NCI-H2107 (cell line): ENCODE results near the gene SOS2.
"Not testable (repeated sequence)": the region's sequence is repeated elsewhere in the genome, so short reads cannot be mapped to it uniquely, and the experiment has no call there.

ENCODE experiments used
- DNase-seq: peaks from one replicate; lab custom pipeline; 2025; lab: John Stamatoyannopoulos, UW

SOS2 gene

DNA sequence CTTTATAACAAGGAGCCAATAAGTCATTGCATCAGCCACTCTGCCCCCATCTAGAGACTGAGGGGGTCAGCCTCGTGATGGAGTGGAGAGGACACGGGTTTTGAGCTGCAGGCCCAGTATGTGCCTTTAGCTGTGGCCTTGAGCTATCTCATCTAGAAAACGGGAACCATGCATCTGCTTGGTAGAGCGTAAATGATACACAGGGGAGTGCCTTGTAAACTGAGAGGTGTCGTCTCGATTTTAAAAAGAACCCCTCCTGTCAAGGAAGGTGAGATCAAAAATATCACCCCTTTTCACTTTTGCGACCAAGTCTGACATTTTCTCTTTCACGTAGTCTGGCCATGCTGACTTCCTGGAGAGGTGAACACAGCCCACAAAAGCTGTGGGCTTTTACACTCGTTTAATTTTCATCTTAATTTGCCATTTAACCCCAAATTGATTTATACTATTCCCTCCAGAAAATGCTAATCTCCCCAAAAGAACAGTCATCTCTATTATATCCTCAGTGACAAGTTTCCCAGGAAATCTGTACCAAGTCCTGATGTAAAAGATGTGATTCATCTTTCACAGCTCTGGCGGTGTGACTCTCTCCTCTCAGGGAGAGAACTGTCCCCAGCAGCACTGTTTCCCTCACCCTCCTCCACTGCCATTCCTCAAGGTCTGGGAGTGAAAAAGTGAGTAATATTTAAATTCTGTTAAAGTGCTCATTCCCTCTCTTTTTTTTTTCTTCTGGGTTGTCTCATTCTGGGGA, 145.6 kb downstream of the SOS2 start:
- DNase-seq: no peak

DNA sequence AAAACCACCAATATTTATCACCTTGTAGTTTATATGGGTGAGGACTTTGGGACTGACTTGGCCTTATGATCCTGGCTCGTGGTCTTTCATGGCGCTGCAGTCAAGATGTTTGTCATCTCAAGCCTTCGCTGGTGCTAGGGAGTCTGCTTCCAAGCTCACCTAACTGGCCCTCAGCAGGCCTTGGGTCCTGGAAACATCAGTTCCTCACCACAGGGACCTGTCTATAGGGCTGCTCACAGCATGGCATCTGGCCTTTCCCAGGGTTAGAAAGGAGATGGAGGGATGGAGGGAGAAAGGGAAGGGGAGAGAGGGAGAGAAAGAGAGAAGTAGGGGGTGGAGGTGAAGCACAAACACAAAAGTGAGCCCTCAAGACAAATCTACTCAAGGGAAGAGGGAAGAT, 146.7 kb downstream of the SOS2 start:
- DNase-seq: no peak

DNA sequence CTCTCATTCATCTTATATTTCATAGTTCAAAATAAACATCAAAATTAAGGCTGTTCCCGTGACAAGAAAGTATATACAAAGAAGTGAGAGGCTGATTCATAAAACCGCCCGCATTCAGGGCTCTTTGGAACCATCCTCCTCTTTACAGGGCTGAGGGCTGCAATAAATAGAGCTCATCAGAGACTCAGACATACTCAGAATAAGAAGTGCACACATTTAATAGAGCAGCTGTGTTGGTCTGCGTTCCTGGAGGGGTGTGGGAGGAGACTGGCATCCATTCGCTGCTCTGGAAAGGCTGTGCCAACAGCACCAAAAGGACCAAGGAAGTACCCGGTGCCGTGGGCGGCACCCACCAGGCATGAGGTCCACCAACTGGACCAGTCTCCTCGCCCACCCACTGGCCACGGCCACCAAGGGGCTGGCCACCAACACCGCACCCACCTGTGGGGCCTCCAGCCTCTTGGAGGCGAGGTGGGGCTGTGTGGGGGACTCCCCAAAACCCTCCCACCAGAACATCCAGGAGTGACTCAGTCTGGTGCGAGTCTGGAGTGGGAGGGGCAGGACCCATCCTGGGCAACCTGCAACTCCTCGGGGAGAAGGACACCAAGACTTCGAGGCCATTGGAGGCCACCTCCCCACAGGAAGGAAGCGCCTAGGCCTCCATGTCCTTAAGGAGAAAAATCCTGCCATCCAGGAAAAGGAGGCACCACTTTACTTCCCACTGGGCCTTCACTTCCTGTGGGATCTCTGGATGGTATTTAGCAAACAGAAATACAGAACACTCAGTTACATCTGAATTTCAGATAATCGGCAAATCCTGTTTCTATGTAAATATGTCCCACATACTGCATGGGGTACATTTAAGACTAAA, 147.7 kb downstream of the SOS2 start:
- no peak for DNase-seq

DNA sequence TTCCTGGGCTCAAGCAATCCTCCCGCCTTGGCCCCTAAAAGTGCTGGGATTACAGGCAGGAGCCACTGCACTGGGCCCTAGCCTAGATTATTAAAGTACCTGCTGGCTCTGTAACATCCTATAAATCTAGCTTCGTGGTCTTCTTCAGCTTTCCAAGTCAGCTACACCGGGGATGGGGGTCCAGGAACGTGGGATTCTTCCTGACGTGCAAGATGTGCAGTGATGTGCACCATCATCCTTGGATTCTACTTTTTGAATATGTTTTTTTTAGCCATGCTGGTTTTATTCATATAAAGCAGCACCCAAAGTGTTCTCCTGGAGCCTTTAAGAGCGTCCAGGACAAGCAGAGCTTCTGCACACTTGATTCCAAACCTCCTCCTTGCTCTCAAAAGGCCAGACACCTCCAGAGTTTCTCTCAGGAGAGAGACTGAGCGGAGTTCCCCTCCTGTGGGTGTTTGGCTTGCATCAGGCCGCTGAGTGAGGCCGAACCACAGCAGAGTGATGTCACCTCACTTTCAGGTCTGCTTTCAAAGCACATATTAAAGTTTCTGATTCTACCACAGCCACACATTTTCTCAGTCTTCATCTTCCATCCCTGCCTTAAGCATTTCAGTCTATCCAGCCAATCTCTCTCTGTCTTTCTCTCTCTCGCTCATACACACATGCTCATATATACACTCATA, 148.5 kb downstream of the SOS2 start:
- no peak for DNase-seq

DNA sequence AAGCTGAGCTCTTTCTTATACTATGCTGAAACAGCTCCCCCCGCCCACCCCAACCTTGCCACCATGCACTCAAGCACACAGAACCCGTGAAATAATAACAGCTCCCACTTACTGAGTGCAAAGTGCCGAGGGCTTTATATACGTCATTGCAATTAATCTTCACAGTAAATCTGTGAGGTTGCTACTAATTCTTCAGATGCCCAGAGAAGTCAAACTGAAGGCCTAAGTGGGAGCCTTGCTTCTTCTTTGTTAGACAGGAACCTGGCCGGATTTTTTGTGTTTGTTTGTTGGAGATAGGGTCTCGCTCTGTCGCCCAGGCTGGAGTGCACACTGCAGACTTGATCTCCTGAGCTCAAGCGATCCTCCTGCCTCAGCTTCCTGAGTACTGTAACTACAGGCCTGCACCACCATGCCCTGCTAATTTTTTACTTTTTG, 149.1 kb downstream of the SOS2 start:
- DNase-seq: no peak

DNA sequence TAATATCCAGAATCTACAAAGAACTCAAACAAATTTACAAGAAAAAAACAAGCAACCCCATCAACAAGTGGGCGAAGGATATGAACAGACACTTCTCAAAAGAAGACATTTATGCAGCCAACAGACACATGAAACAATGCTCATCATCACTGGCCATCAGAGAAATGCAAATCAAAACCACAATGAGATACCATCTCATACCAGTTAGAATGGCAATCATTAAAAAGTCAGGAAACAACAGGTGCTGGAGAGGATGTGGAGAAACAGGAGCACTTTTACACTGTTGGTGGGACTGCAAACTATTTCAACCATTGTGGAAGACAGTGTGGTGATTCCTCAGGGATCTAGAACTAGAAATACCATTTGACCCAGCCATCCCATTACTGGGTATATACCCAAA, 152.3 kb downstream of the SOS2 start:
- DNase-seq: not testable (repeated sequence)

DNA sequence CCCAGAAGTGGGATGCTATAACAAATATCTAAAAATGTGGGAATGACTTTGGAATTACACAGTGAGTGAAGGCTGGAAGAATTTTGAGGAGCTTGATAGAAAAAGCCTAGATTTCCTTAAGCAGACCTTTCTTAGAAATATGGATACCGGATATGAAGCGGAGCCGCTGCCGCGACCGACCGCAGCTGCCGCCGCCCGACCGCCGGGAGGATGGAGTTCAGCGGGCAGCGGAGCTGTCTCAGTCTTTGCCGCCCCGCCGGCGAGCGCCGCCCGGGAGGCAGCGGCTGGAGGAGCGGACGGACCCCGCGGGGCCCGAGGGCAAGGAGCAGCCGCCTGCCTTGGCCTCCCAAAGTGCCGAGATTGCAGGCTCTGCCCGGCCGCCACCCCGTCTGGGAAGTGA, 157.7 kb downstream of the SOS2 start:
- DNase-seq: not testable (repeated sequence)

DNA sequence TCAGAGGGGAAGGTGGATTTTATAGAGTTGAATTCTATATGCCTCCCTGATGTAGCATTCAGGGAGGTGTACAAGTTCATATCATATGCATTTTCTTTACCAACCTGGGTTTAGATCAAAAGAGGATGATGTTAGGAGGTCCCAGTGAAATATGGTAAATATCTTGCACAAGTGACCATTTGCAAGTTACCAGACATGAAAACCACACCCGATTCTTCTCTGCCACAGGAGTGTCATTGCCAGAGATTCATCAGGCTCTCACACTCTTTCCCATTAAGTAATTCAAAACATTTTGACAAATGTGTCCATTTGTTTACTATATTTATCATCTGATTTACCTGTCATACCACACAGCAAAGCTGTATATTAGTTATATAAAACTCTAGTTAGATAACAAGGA, 159.0 kb downstream of the SOS2 start:
- DNase-seq: no peak

DNA sequence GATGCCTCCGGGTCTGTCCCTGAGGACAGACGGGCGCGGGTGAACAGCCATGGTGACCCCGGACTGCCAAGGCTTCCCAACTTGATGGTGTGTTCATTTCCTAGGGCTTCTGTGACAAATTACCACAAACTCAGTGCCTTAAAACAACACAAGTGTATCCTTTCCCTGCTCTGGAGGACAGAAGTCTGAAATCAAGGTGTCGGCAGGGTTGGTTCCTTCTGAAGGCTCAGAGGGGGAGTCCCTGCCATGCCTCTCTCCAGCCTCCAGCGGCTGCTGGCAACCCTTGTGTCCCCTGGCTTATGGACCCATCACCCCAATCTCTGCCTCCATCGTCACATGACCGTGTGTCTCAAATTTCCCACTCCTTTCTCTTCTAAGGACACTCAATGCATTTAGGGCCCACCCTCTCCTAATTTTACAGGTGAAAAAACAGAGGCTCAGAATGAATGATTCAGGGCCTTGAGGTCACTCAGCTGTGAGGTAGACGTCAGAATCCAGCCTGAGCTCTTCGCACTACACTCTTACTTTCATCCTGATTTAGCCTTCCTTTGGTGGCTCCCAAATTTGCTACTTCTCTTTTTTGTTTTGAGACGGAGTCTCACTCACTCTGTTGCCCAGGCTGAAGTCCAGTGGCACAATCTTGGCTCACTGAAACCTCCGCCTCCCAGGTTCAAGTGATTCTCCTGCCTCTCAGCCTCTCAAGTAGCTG, 160.4 kb downstream of the SOS2 start:
- DNase-seq: no peak

DNA sequence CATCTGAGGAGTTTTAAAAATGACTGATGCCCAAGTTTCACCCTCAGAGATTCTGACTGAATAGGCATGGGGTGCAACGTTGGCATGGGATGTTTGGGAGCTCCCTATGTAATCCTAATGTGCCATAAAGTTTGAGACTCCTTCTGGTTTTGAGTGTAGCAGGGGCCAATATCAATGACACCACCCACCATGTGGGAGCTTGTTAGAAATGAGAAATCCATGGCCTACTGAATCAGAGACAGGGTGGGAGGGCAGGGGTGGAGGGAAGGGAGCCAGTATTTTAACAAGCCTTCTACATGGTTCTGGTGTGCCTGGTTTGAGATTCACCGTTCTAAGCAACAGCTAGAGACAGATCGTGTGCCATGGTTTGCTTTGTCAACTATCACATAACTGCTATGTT, 161.1 kb downstream of the SOS2 start:
- DNase-seq: no peak

DNA sequence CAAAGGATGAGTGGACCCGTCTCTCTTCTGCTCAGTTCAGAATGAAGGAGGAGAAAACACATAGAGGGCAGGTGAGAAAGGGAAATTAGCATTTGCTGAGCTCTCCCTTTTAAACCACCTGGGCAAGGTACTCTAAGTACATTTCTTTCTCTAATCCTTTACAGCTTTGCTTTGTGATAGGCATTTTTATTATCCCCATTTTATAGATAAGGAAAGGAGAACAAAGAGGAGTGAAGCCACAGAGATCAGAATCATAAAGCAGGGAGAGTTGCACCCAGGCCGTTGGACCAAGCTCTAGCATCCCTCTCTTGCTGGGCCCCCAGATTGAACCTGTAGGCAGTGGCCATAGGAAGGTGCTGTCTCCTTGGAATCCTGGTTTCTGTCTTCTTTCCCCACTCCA, 162.1 kb downstream of the SOS2 start:
- no peak for DNase-seq

DNA sequence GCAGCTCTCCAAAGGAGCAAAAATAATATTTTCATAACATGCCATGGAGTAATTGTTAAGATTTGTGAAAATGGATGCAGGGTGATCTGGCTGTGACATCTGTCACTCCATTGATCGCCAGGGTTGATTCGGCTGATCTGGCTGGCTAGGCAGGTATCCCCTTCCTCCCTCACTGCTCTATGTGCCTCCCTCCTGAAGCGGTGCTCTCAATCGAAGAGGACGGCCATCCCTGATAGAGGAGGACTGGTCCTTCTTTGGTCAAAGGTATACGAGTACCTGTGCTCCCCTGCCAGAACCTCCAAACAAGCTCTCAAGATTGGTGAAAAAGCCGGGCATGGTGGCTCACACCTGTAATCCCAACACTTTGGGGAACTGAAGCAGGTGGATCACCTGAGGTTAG, 162.9 kb downstream of the SOS2 start:
- DNase-seq: no peak

DNA sequence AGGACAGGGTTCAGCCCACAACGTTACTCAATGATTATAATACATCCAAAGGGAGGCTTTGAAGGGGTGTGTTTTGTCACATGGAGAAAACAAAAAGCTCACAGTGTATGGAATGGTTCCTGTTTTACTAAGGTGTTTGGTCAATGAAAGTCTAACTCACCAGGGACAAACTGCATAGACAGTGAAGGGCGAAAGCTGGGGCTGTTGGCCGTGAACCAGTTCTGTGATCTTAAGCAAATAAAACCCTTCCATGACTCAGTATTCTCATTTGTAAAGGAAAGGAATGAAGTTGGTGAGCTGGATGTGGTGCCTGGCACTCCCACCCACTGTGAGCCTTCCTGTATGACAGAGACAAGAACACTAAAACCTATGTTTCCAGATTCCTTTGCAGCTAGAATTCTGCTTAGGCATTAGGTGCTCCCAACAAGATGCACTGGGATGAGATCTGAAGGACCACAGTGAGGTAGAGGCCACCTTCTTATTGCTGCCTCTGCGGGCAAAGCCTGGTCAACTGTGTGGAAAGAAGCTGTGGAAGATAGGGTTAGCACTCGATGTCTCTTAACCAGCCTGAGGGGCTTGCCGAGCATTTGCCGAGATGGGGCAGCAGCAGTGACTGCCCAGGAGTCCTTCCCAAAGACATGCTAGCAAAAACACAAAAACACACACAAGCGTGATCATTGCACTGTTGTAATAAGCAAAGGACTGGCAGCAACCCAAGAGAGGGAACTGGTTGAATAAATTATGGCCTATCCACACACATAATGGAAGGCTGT, 163.5 kb downstream of the SOS2 start:
- DNase-seq: no peak
